Measurements from ENCODE around the gene SCO1. TPM values are rescaled to one million over a fixed set of nuclear protein-coding genes. Genes with fewer than 3 reads are reported as not detected.
A peak's percentile ranks its signal among the peaks of the same experiment; 100 is the strongest.

The SCO1 gene
- total RNA-seq, 1 experiment from 2014 or later = 60.3 TPM

DNA sequence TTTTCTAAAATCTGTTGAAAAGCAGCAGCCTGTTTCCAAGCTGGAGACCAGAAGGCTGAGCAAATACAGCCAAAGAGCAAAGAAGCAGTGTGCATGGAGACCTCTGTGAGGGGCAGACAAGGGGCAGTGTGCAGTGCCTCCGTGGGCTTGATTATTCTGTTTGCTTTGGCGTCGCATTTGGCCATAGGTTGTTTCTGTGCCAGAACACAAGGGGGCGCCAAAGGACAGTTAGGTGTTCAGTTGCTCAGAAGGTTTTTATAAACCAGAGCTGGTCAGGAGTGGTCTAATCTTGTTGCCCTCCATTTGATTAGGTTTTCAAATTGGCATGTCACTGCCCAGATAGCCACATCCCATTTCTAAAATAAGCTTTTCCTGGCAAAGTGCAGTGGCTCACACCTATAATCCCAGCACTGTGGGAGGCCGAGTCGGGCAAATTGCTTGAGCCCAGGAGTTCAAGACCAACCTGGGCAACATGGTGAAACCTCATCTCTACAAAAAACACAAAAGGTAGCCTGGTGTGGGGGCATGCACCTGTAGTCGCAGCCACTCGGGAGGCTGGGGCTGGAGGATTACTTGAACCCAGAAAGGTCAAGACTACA, 50.8 kb downstream of the SCO1 start:
- H3K79me2 ChIP-seq (ENCODE audit: insufficient read depth, low read length) = no peaks in the 10 kb centered on the region
- peak; percentile 83 for DNase-seq
- H2BK120ac ChIP-seq (ENCODE audit: low read depth, low read length, poor library complexity, severe bottlenecking) = no peak overlapping the region
- no peak overlapping the region for H2BK20ac ChIP-seq (ENCODE audit: low read depth, low read length, poor library complexity, severe bottlenecking)
- H3K18ac ChIP-seq (ENCODE audit: insufficient read length, low read depth, low read length) = no peak overlapping the region
- TF ChIP-seq, protein P1, sequence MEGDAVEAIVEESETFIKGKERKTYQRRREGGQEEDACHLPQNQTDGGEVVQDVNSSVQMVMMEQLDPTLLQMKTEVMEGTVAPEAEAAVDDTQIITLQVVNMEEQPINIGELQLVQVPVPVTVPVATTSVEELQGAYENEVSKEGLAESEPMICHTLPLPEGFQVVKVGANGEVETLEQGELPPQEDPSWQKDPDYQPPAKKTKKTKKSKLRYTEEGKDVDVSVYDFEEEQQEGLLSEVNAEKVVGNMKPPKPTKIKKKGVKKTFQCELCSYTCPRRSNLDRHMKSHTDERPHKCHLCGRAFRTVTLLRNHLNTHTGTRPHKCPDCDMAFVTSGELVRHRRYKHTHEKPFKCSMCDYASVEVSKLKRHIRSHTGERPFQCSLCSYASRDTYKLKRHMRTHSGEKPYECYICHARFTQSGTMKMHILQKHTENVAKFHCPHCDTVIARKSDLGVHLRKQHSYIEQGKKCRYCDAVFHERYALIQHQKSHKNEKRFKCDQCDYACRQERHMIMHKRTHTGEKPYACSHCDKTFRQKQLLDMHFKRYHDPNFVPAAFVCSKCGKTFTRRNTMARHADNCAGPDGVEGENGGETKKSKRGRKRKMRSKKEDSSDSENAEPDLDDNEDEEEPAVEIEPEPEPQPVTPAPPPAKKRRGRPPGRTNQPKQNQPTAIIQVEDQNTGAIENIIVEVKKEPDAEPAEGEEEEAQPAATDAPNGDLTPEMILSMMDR (conservative IDR thresholded peaks at IDR 0.05) = peak; percentile 88
- no peaks in the 10 kb centered on the region; a peak in 1 of 4 replicates for H3K4me1 Mint-ChIP-seq
- no peak overlapping the region for H3K27ac ChIP-seq (ENCODE audit: insufficient read length, low read depth, low read length)
- H3K27ac Mint-ChIP-seq = no peak overlapping the region
- no peak overlapping the region for H3K23ac ChIP-seq (ENCODE audit: insufficient read length, low read depth, low read length)
- H3K4me1 ChIP-seq (ENCODE audit: insufficient read depth, low read length) = no peaks in the 10 kb centered on the region
- no peak overlapping the region for H3K14ac ChIP-seq (ENCODE audit: insufficient read depth, low read length)
- H3K4me2 ChIP-seq (ENCODE audit: insufficient read depth, insufficient read length, low read length) = no peak overlapping the region
- H3K9me3 Mint-ChIP-seq = no peaks in the 10 kb centered on the region
- H3T11ph ChIP-seq (ENCODE audit: low read length) = no peak overlapping the region
- no peaks in the 10 kb centered on the region for H4K20me1 ChIP-seq (ENCODE audit: control insufficient read depth, insufficient read depth, insufficient read length)
- H2AFZ ChIP-seq (ENCODE audit: low read length) = no peak overlapping the region
- H4K5ac ChIP-seq (ENCODE audit: insufficient read length, low read depth, low read length) = no peak overlapping the region
- no peak overlapping the region for H3K56ac ChIP-seq (ENCODE audit: insufficient read length, low read depth, low read length)
- no peaks in the 10 kb centered on the region; a peak in 1 of 7 replicates for H3K36me3 Mint-ChIP-seq (ENCODE audit: insufficient read depth in 1 of 3, low read depth in 3 of 3)
- no peaks in the 10 kb centered on the region for H3K27me3 Mint-ChIP-seq (ENCODE audit: low read depth)
- no peak overlapping the region for H3K9ac ChIP-seq (ENCODE audit: extremely low read depth, insufficient read length, low read length)
- no peak overlapping the region for H3K4ac ChIP-seq (ENCODE audit: low read depth, low read length)
- no peak overlapping the region for H2BK15ac ChIP-seq (ENCODE audit: low read depth, low read length)
- H3K23me2 ChIP-seq (ENCODE audit: insufficient read length, low read depth, low read length, poor library complexity, severe bottlenecking) = no peaks in the 10 kb centered on the region
- no peak overlapping the region for H4K91ac ChIP-seq (ENCODE audit: insufficient read length, low read depth, low read length)
- H3K27me3 ChIP-seq (ENCODE audit: insufficient read depth, low read length) = no peaks in the 10 kb centered on the region
- H2AK5ac ChIP-seq (ENCODE audit: insufficient read length, low read length) = no peak overlapping the region
- H2BK12ac ChIP-seq (ENCODE audit: insufficient read length, low read depth, low read length) = no peak overlapping the region
- no peaks in the 10 kb centered on the region for H3K79me1 ChIP-seq (ENCODE audit: insufficient read depth, low read depth, low read length, poor library complexity, severe bottlenecking)
- no peaks in the 10 kb centered on the region for H3K9me3 ChIP-seq (ENCODE audit: control insufficient read depth, low read depth, low read length)
- H3K4me3 Mint-ChIP-seq = no peak overlapping the region
- WGBS (ENCODE audit: extremely low coverage, insufficient read length, low lambda C conversion rate) = no CpG with 5 or more reads among the region's 8 CpGs
- no peak overlapping the region for H4K8ac ChIP-seq (replicated peaks; ENCODE audit: insufficient read length, low read depth, low read length)
- H2BK5ac ChIP-seq (ENCODE audit: insufficient read length, low read length) = no peak overlapping the region
